A549 (cell line): ENCODE results near the gene MORN4.

Source experiments
- CBX8 ChIP-seq: fragments of 200-600 bp; sonication (generic); IDR thresholded peaks from 2 replicates; pipeline ENCODE4 v1.6.1; 2016
- CTCF ChIP-seq: fragments of >200 bp; sonication (Bioruptor Twin); formaldehyde crosslinking; IDR thresholded peaks from 3 replicates; pipeline ENCODE4 v1.5.1; 2016
- NR3C1 ChIP-seq: fragments of >200 bp; sonication (Bioruptor Twin); formaldehyde crosslinking; IDR thresholded peaks from 3 replicates; pipeline ENCODE4 v1.6.1; 2017
- POLR2A ChIP-seq: IDR thresholded peaks from 2 replicates; pipeline ENCODE4 v1.6.1; 2012; ENCODE audit warnings: mild to moderate bottlenecking, low read length
- RAD21 ChIP-seq, 2 experiments: fragments of >200 bp in 1 of 2; sonication (Bioruptor Twin) in 1 of 2; formaldehyde crosslinking in 1 of 2; IDR thresholded peaks in 1 of 2; conservative IDR thresholded peaks in 1 of 2; 2 replicates in 1 of 2; 3 replicates in 1 of 2; pipeline ENCODE4 v1.6.1; 2012 to 2018; ENCODE audit warnings: inconsistent platforms in 1 of 2
- RCOR1 ChIP-seq: fragments of 150-350 bp; IDR thresholded peaks from 2 replicates; pipeline ENCODE4 v1.6.1; 2014; ENCODE audit warnings: antibody characterized with exemption, low read length, low read depth
- REST ChIP-seq: fragments of 200-600 bp; sonication (generic); IDR thresholded peaks from 2 replicates; pipeline ENCODE4 v1.6.1; 2016; ENCODE audit warnings: antibody characterized with exemption, mild to moderate bottlenecking, moderate library complexity
- RFX5 ChIP-seq: fragments of 450-650 bp; IDR thresholded peaks from 2 replicates; pipeline ENCODE4 v1.7.1; 2014; ENCODE audit warnings: antibody characterized with exemption, mild to moderate bottlenecking, moderate library complexity
- SREBF2 ChIP-seq: fragments of 450-650 bp; IDR thresholded peaks from 2 replicates; pipeline ENCODE4 v1.6.1; 2014; ENCODE audit warnings: mild to moderate bottlenecking, moderate library complexity
- TP53 ChIP-seq: fragments of 250-450 bp; sonication (Bioruptor Pico); IDR thresholded peaks from 2 replicates; pipeline ENCODE4 v1.5.0; 2021; ENCODE audit warnings: mild to moderate bottlenecking, moderate library complexity
- TF ChIP-seq, protein P1 (sequence below): fragments of 450-650 bp; IDR thresholded peaks from 2 replicates; pipeline ENCODE4 v1.6.1; 2014; ENCODE audit warnings: antibody characterized with exemption

DNA sequence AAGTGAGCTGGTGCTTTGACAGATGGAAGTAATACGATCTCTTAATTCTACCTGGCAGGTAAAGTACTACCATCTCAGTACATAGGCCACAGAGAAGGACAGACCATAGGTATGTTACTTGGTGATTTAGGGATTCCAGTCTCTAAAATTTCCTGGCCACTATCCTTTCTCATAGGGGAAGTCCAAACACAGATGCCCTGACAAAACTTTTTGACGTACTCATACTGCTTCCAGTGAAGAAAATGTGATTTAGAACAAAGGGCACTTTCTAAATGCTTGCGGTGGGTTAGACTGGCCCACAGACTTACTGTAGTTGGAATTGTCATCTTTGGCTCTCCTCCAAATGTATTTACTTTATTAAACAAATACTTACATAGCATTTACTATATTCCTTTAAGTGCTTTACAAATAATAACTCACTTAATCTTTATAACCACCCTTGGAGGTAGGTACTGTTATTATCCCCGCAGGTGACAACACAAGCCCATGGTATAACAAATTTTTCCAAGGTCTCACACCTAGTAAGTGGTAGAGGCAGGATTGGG, 10.2 kb upstream of the MORN4 start:
- TF ChIP-seq POLR2A (no peak), NR3C1 (no peak), RCOR1 (no peak), RFX5 (no peak), CTCF (no peak), REST (no peak), RAD21 (conservative IDR thresholded peaks at IDR 0.05 in 1 of 2, IDR thresholded peaks at IDR 0.05 in 1 of 2) (no peak), CBX8 (no peak), TP53 (CRISPR knock-in tag) (no peak), SREBF2 (no peak)
- TF ChIP-seq, protein P1, sequence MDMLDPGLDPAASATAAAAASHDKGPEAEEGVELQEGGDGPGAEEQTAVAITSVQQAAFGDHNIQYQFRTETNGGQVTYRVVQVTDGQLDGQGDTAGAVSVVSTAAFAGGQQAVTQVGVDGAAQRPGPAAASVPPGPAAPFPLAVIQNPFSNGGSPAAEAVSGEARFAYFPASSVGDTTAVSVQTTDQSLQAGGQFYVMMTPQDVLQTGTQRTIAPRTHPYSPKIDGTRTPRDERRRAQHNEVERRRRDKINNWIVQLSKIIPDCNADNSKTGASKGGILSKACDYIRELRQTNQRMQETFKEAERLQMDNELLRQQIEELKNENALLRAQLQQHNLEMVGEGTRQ = no peak
